Pancreas (tissue), 10 donors: ENCODE data around the gene GARIN5B. TPM values are rescaled to one million over a fixed set of nuclear protein-coding genes. Genes with fewer than 3 reads are reported as not detected.

ENCODE experiments used
- ATAC-seq, 4 donors: fragments of 200-7000 bp; cut with Tn5 transposase; one replicate each; pipeline versions ENCODE4 v1.8.0 to v1.9.1; 2020; ENCODE audit warnings: mild to moderate bottlenecking in 4 of 4, moderate library complexity in 4 of 4
- DNase-seq, 6 donors: peaks; one replicate each; pipeline ENCODE4 v3.0.0-alpha.2; 2020
- FAIRE-seq: peaks from 2 replicates; lab custom pipeline; 2012; peaks lifted over from hg19 to GRCh38; lab: Jason Lieb, UNC
- H3K27ac ChIP-seq, 4 donors: fragments of 200-600 bp; sonication (generic); 1 replicate in 3 of 4; 2 replicates in 1 of 4; pipeline versions ENCODE4 v1.5.0 to v1.8.0; 2020
- H3K27me3 ChIP-seq, 4 donors: fragments of 200-600 bp; one replicate each; pipeline ENCODE4 v1.8.0; 2021
- H3K36me3 ChIP-seq, 3 donors: fragments of 200-600 bp; sonication (generic) in 1 of 3; one replicate each; pipeline versions ENCODE4 v1.5.0 to v1.8.0; 2020 to 2021
- H3K4me1 ChIP-seq, 3 donors: fragments of 200-600 bp; one replicate each; pipeline ENCODE4 v1.8.0; 2021
- H3K4me3 ChIP-seq, 4 donors: fragments of 200-600 bp; sonication (generic) in 2 of 4; one replicate each; pipeline versions ENCODE4 v1.5.0 to v1.8.0; 2020 to 2021
- H3K9me3 ChIP-seq, 4 donors: fragments of 200-600 bp; one replicate each; pipeline ENCODE4 v1.8.0; 2021
- CTCF ChIP-seq, 4 donors: fragments of 200-600 bp; sonication (generic) in 3 of 4; IDR thresholded peaks; one replicate each; pipeline versions ENCODE4 v1.5.0 to v1.8.0; 2021; ENCODE audit warnings: antibody characterized with exemption in 4 of 4
- WGBS, 2 donors: extraction: QIAGEN DNeasy Blood & Tissue Kit; methylation state at CpG; one replicate each; pipeline ENCODE4 v1.1.7; 2013; 5-methylcytosine and 5-hydroxymethylcytosine counted together
- intact Hi-C, 3 donors: fragments of 100-400 bp; cut with DNase I; formaldehyde crosslinking; loops; one replicate each; pipeline versions ENCODE4 v1.11.1 to v1.14.2; 2022
- polyA plus RNA-seq, 2 donors: library from polyadenylated mRNA; stranded (reverse); fragments of 200-250 nt; gene quantifications; one replicate each; pipeline ENCODE4 v1.2.3, GENCODE V29; 2013
- total RNA-seq, 6 donors: library from RNA; stranded (reverse); fragmentation: NEBNext Ultra II Directional in 4 of 6; extraction: Animal tissue kit (Norgen Biotek cat#: 25700) in 4 of 6; gene quantifications; one replicate each; pipeline versions ENCODE4 v1.2.1 to v1.2.4, GENCODE V29; 2021 to 2023
- donor health status: healthy with polysubstance abuse.
- donor health status: DM: no; HTN: no; CAD: no; lungs with moderate emphysema.
- donor health status: DM: no; HTN: no; CAD: no.
- donor health status: control.
- donor health status: control.
- donor health status: Bipolar disorder and iron deficiency.
- donor health status: DM: yes; HTN: yes; CAD: no.
- donor health status: DM: no; HTN: no; CAD: no.
- donor health status: DM: no; HTN: no; CAD: no.
- donor health status: DM: yes; HTN: yes; CAD: no.

The GARIN5B gene
- total and polyA plus RNA-seq, 8 donors = not detected

- no peaks in the 10 kb centered on the region for H3K9me3 ChIP-seq
- H3K4me3 ChIP-seq = no peak overlapping the region
- ATAC-seq (no peak), FAIRE-seq (no peak), DNase-seq (no peak)
- no peak for TF ChIP-seq CTCF (IDR thresholded peaks at IDR 0.05)
- H3K36me3 ChIP-seq = no peaks in the 10 kb centered on the region
- WGBS, 2 donors = 61 to 66% methylated on average over 6 of the region's 6 CpGs
- peaks cover 0 to 3% (median 0%) of the 10 kb centered on the region in 3 donors for H3K4me1 ChIP-seq
- H3K27me3 ChIP-seq = peaks cover 0 to 5% (median 0%) of the 10 kb centered on the region in 4 donors
- intact Hi-C loops = no loop called here
- no peak overlapping the region for H3K27ac ChIP-seq
Observed at GRCh38 chr19:55352040-55352439, 11.0 kb downstream of the GARIN5B start.

GRCh38 chr19:55350620-55351315 is 12.3 kb downstream of the GARIN5B start:
- DNase-seq (no peak), FAIRE-seq (no peak), ATAC-seq (no peak)
- TF ChIP-seq CTCF (IDR thresholded peaks at IDR 0.05) = no peak
- Histone ChIP-seq H3K4me3 (no peak overlapping the region), H3K36me3 (no peaks in the 10 kb centered on the region), H3K4me1 (peaks cover 0 to 3% (median 0%) of the 10 kb centered on the region in 3 donors), H3K27ac (no peak overlapping the region), H3K27me3 (peaks cover 0 to 5% (median 0%) of the 10 kb centered on the region in 4 donors), H3K9me3 (no peaks in the 10 kb centered on the region)
- intact Hi-C loops = no loop called here
- WGBS, 2 donors = 58 to 59% methylated on average over 11 of the region's 11 CpGs

- H3K9me3 ChIP-seq = no peaks in the 10 kb centered on the region
- peaks cover 0 to 2% (median 0%) of the 10 kb centered on the region in 4 donors for H3K27me3 ChIP-seq
- no peak for TF ChIP-seq CTCF (IDR thresholded peaks at IDR 0.05)
- H3K4me3 ChIP-seq = no peak overlapping the region
- H3K36me3 ChIP-seq = no peaks in the 10 kb centered on the region
- H3K4me1 ChIP-seq = peaks cover 0 to 1% (median 0%) of the 10 kb centered on the region in 3 donors
- no peak for FAIRE-seq
- 78% methylated on average over 22 of the region's 22 CpGs for WGBS, 2 donors
- peak in 1 of 6 donors; percentile 48 for DNase-seq
- intact Hi-C loops = no loop called here
- H3K27ac ChIP-seq = no peak overlapping the region
- ATAC-seq = no peak
Observed at GRCh38 chr19:55348317-55349034, 14.6 kb downstream of the GARIN5B start.

- DNase-seq = peak in 1 of 6 donors; percentile 61
- Histone ChIP-seq H3K4me3 (no peak overlapping the region), H3K27ac (no peak overlapping the region), H3K27me3 (no peaks in the 10 kb centered on the region), H3K4me1 (no peaks in the 10 kb centered on the region), H3K9me3 (no peaks in the 10 kb centered on the region), H3K36me3 (peaks cover 0 to 4% (median 0%) of the 10 kb centered on the region in 3 donors)
- no peak for FAIRE-seq
- TF ChIP-seq CTCF (IDR thresholded peaks at IDR 0.05) = no peak
- no peak for ATAC-seq
- intact Hi-C loops = no loop called here
- 89 to 91% methylated on average over 10 of the region's 10 CpGs for WGBS, 2 donors
Observed at GRCh38 chr19:55347442-55348009, 15.5 kb downstream of the GARIN5B start.
